H1 (cell line): Measurements from ENCODE around the gene SEMA5B. TPM values are rescaled to one million over a fixed set of nuclear protein-coding genes. Genes with fewer than 3 reads are reported as not detected.

Source experiments
- CTCF ChIA-PET: fragments of 300-600 bp; sonication (Branson Sonifier 250); formaldehyde crosslinking; loops from one replicate; lab custom pipeline; 2021; ENCODE audit not compliant: partially characterized antibody; lab: Charles Lee
- POLR2A ChIA-PET: fragments of 300-600 bp; sonication (Branson Sonifier 250); formaldehyde crosslinking; loops from one replicate; lab custom pipeline; 2021; ENCODE audit warnings: inconsistent platforms; ENCODE audit not compliant: partially characterized antibody; lab: Charles Lee
- DNase-seq, 2 experiments: peaks; one replicate each; pipeline versions ENCODE4 v3.0.0 to v3.0.0-alpha.2; 2010 to 2022; ENCODE audit warnings: low spot score in 2 of 2, low read depth in 1 of 2, mixed read lengths in 1 of 2
- FAIRE-seq: peaks from 2 replicates; lab custom pipeline; 2011; peaks lifted over from hg19 to GRCh38; lab: Jason Lieb, UNC
- H2AFZ ChIP-seq: 2 replicates; pipeline ENCODE4 v1.8.1; 2012; ENCODE audit warnings: low read length, inconsistent platforms
- H2AK5ac ChIP-seq: 2 replicates; pipeline ENCODE4 v1.6.1; 2013; ENCODE audit warnings: low read depth, low read length
- H2BK120ac ChIP-seq: replicated peaks from 2 replicates; pipeline ENCODE3; 2013; ENCODE audit warnings: low read depth, low read length, inconsistent platforms
- H2BK12ac ChIP-seq: 2 replicates; pipeline ENCODE4 v1.6.1; 2013; ENCODE audit warnings: low read depth, low read length
- H2BK15ac ChIP-seq: 2 replicates; pipeline ENCODE4 v1.6.1; 2013; ENCODE audit warnings: low read length
- H2BK20ac ChIP-seq: 2 replicates; pipeline ENCODE4 v1.6.1; 2013; ENCODE audit warnings: low read length
- H2BK5ac ChIP-seq: 2 replicates; pipeline ENCODE4 v1.6.1; 2013; ENCODE audit warnings: low read depth, low read length
- H3K14ac ChIP-seq: 2 replicates; pipeline ENCODE4 v1.6.1; 2013; ENCODE audit warnings: inconsistent platforms; ENCODE audit not compliant: insufficient read length
- H3K18ac ChIP-seq: 2 replicates; pipeline ENCODE4 v1.6.1; 2013; ENCODE audit warnings: low read length; ENCODE audit errors: extremely low read depth
- H3K23ac ChIP-seq: 2 replicates; pipeline ENCODE4 v1.6.1; 2013; ENCODE audit warnings: inconsistent platforms; ENCODE audit not compliant: insufficient read length
- H3K23me2 ChIP-seq: 2 replicates; pipeline ENCODE4 v1.6.1; 2013; ENCODE audit warnings: low read depth, low read length
- H3K27ac ChIP-seq: 2 replicates; pipeline ENCODE4 v1.6.1; 2011; ENCODE audit warnings: low read depth, low read length, inconsistent platforms
- H3K27me3 ChIP-seq, 4 experiments: replicated peaks in 1 of 4; 1 replicate in 1 of 4; 2 replicates in 3 of 4; pipeline versions ENCODE4 v1.6.1 to v1.8.1; 2011 to 2013; ENCODE audit warnings: low read length in 3 of 4, mild to moderate bottlenecking in 3 of 4, inconsistent platforms in 2 of 4, mixed read lengths in 2 of 4, moderate library complexity in 1 of 4; ENCODE audit not compliant: control insufficient read depth in 3 of 4, insufficient read depth in 3 of 4; ENCODE audit errors: extremely low read depth in 1 of 4
- H3K36me3 ChIP-seq, 4 experiments: 2 replicates each; pipeline versions ENCODE4 v1.6.1 to v1.8.1; 2011 to 2013; ENCODE audit warnings: mild to moderate bottlenecking in 4 of 4, low read length in 3 of 4, moderate library complexity in 2 of 4, control low read depth in 1 of 4, inconsistent platforms in 1 of 4; ENCODE audit not compliant: insufficient read depth in 4 of 4, control insufficient read depth in 2 of 4
- H3K4ac ChIP-seq: replicated peaks from 2 replicates; pipeline ENCODE3; 2013; ENCODE audit warnings: low read length, low read depth, mixed read lengths, inconsistent platforms; ENCODE audit not compliant: insufficient read length
- H3K4me1 ChIP-seq, 4 experiments: replicated peaks in 1 of 4; 1 replicate in 1 of 4; 2 replicates in 3 of 4; pipeline versions ENCODE4 v1.6.1 to v1.8.1; 2011 to 2013; ENCODE audit warnings: low read length in 3 of 4, inconsistent platforms in 2 of 4, mixed read lengths in 1 of 4; ENCODE audit not compliant: insufficient read depth in 4 of 4, control insufficient read depth in 3 of 4
- H3K4me2 ChIP-seq, 2 experiments: 2 replicates each; pipeline versions ENCODE4 v1.6.1 to v1.8.1; 2011 to 2013; ENCODE audit warnings: low read depth in 2 of 2, low read length in 2 of 2, control low read depth in 1 of 2, inconsistent platforms in 1 of 2, mild to moderate bottlenecking in 1 of 2; ENCODE audit not compliant: insufficient read depth in 1 of 2
- H3K4me3 ChIP-seq, 4 experiments: fragments of 200-600, 300-600 bp in 1 of 4; sonication (generic), shearing (Covaris generic), sonication (Bioruptor Twin) in 1 of 4; 2 replicates each; pipeline versions ENCODE4 v1.5.1 to v1.8.1; 2011 to 2016; ENCODE audit warnings: low read length in 4 of 4, low read depth in 3 of 4, control low read depth in 2 of 4, inconsistent platforms in 2 of 4, mild to moderate bottlenecking in 2 of 4, mixed read lengths in 1 of 4, moderate library complexity in 1 of 4; ENCODE audit not compliant: insufficient read depth in 2 of 4; ENCODE audit errors: extremely low read depth in 1 of 4
- H3K56ac ChIP-seq: replicated peaks from 2 replicates; pipeline ENCODE3; 2013; ENCODE audit warnings: low read depth, mild to moderate bottlenecking, mixed read lengths, low read length, inconsistent platforms; ENCODE audit not compliant: insufficient read length
- H3K79me1 ChIP-seq: 2 replicates; pipeline ENCODE4 v1.6.1; 2013; ENCODE audit warnings: low read depth, low read length, control low read depth
- H3K79me2 ChIP-seq, 2 experiments: 2 replicates each; pipeline versions ENCODE4 v1.6.1 to v1.8.1; 2012 to 2013; ENCODE audit warnings: low read length in 2 of 2, mild to moderate bottlenecking in 2 of 2, inconsistent platforms in 1 of 2; ENCODE audit not compliant: insufficient read depth in 2 of 2, control insufficient read depth in 1 of 2
- H3K9ac ChIP-seq, 4 experiments: replicated peaks in 1 of 4; 1 replicate in 1 of 4; 2 replicates in 3 of 4; pipeline versions ENCODE4 v1.6.1 to v1.8.1; 2011 to 2013; ENCODE audit warnings: low read depth in 3 of 4, low read length in 3 of 4, control low read depth in 2 of 4, mild to moderate bottlenecking in 2 of 4, moderate library complexity in 2 of 4, inconsistent platforms in 1 of 4; ENCODE audit errors: extremely low read depth in 1 of 4
- H3K9me3 ChIP-seq, 2 experiments: 2 replicates each; pipeline versions ENCODE4 v1.6.1 to v1.8.1; 2012 to 2013; ENCODE audit warnings: mild to moderate bottlenecking in 2 of 2, moderate library complexity in 2 of 2, control low read depth in 1 of 2, inconsistent platforms in 1 of 2, low read depth in 1 of 2, low read length in 1 of 2, mixed read lengths in 1 of 2; ENCODE audit not compliant: insufficient read depth in 2 of 2
- H4K20me1 ChIP-seq, 2 experiments: replicated peaks in 1 of 2; 2 replicates each; pipeline versions ENCODE3 to v1.8.1; 2011 to 2013; ENCODE audit warnings: inconsistent platforms in 2 of 2, low read length in 2 of 2, mild to moderate bottlenecking in 1 of 2; ENCODE audit not compliant: insufficient read depth in 2 of 2, control insufficient read depth in 1 of 2
- H4K5ac ChIP-seq: 2 replicates; pipeline ENCODE4 v1.6.1; 2013; ENCODE audit warnings: low read length, low read depth, mixed read lengths, inconsistent platforms; ENCODE audit not compliant: insufficient read length
- H4K8ac ChIP-seq: 2 replicates; pipeline ENCODE4 v1.8.0; 2013; ENCODE audit warnings: mild to moderate bottlenecking, moderate library complexity, low read length, inconsistent platforms; ENCODE audit not compliant: insufficient read depth; ENCODE audit errors: extremely low read depth
- H4K91ac ChIP-seq: replicated peaks from 2 replicates; pipeline ENCODE3; 2013; ENCODE audit warnings: low read length, mixed read lengths, inconsistent platforms; ENCODE audit not compliant: insufficient read length
- CHD2 ChIP-seq: IDR thresholded peaks from 2 replicates; pipeline ENCODE4 v1.6.1; 2012; ENCODE audit warnings: low read length, improper control_type of control experiment
- CREB1 ChIP-seq: IDR thresholded peaks from 2 replicates; pipeline ENCODE4 v1.6.1; 2012; ENCODE audit warnings: inconsistent platforms
- E2F6 ChIP-seq: IDR thresholded peaks from 2 replicates; pipeline ENCODE4 v1.6.1; 2012; ENCODE audit warnings: inconsistent platforms
- GABPA ChIP-seq: IDR thresholded peaks from 2 replicates; pipeline ENCODE4 v1.6.1; 2011; ENCODE audit warnings: mild to moderate bottlenecking, low read length, moderate library complexity, borderline replicate concordance; ENCODE audit not compliant: insufficient read depth
- NANOG ChIP-seq: IDR thresholded peaks from 2 replicates; pipeline ENCODE4 v1.6.1; 2011; ENCODE audit warnings: low read length, low read depth, mild to moderate bottlenecking, inconsistent platforms; ENCODE audit not compliant: insufficient read depth, poor library complexity, severe bottlenecking
- POLR2A ChIP-seq, 2 experiments: IDR thresholded peaks; 1 replicate in 1 of 2; 2 replicates in 1 of 2; pipeline ENCODE4 v1.6.1; 2011; ENCODE audit warnings: low read depth in 2 of 2, low read length in 2 of 2, mild to moderate bottlenecking in 2 of 2; ENCODE audit errors: control extremely low read depth in 1 of 2
- RBBP5 ChIP-seq: IDR thresholded peaks from 2 replicates; pipeline ENCODE4 v1.7.1; 2012; ENCODE audit warnings: low read depth, mild to moderate bottlenecking, inconsistent platforms, low read length, moderate library complexity, borderline replicate concordance
- SP1 ChIP-seq: IDR thresholded peaks from 2 replicates; pipeline ENCODE4 v1.6.1; 2011; ENCODE audit warnings: low read depth, low read length
- SP4 ChIP-seq: IDR thresholded peaks from 2 replicates; pipeline ENCODE4 v1.6.1; 2012; ENCODE audit warnings: low read length, inconsistent platforms
- TEAD4 ChIP-seq: IDR thresholded peaks from 2 replicates; pipeline ENCODE4 v1.6.1; 2012; ENCODE audit warnings: low read depth, low read length, inconsistent platforms, mixed read lengths
- USF2 ChIP-seq: IDR thresholded peaks from 2 replicates; pipeline ENCODE4 v1.6.1; 2011; ENCODE audit warnings: low read length, improper control_type of control experiment
- WGBS, 2 experiments: shearing (Covaris generic) in 1 of 2; methylation state at CpG; one replicate each; pipeline versions ENCODE4 v1.1.6 to v1.1.7; 2013 to 2015; ENCODE audit warnings: low lambda C conversion rate in 2 of 2, mixed read lengths in 2 of 2, inconsistent platforms in 1 of 2, low coverage in 1 of 2, missing lambda C conversion rate in 1 of 2; ENCODE audit not compliant: insufficient replicate concordance in 2 of 2, insufficient coverage in 1 of 2, insufficient read length in 1 of 2; ENCODE audit errors: extremely low coverage in 1 of 2, missing lambda C conversion rate in 1 of 2; 5-methylcytosine and 5-hydroxymethylcytosine counted together
- polyA plus RNA-seq, 7 experiments: library from polyadenylated mRNA; depleted of rRNA in 3 of 7; stranded (reverse) in 5 of 7; unstranded in 2 of 7; fragments of >200 nt in 5 of 7; fragments of 200-250 nt in 2 of 7; gene quantifications; 1 replicate in 5 of 7; 2 replicates in 1 of 7; 4 replicates in 1 of 7; pipeline versions ENCODE4 v1.2.1 to v1.2.3, GENCODE V29; 2011 to 2013; ENCODE audit warnings: missing spikeins in 2 of 7, mixed read lengths in 2 of 7
- total RNA-seq: library from RNA; stranded (reverse); fragmentation: NEBNext Ultra II Directional; extraction: Animal tissue kit (Norgen Biotek cat#: 25700); gene quantifications from 2 replicates; pipeline ENCODE4 v1.2.1, GENCODE V29; 2021

Gene SEMA5B
- total and polyA plus RNA-seq, 2 of the 8 experiments (the other 6 are each of a cell fraction or from before 2014, with no cell fraction given), result 13.1 to 22.4 TPM

GRCh38 chr3:123050666-123051065 lies 23.1 kb upstream of the SEMA5B start:
- FAIRE-seq (no peak), DNase-seq (no peak)
- no peaks in the 10 kb centered on the region; a peak in 1 of 8 replicates for H3K36me3 ChIP-seq
- no peak overlapping the region for H3K4ac ChIP-seq
- H4K5ac ChIP-seq, result no peak overlapping the region
- no peak overlapping the region for H2BK12ac ChIP-seq
- H3K4me2 ChIP-seq, result no peak overlapping the region
- H3K9ac ChIP-seq, result no peak overlapping the region
- H4K8ac ChIP-seq, result no peak overlapping the region
- H2BK5ac ChIP-seq, result no peak overlapping the region
- POLR2A ChIA-PET, result no interaction called here
- H3K14ac ChIP-seq, result no peak overlapping the region
- no peaks in the 10 kb centered on the region for H3K79me2 ChIP-seq
- 91% methylated on average over 2 of the region's 2 CpGs; no CpG with 5 or more reads in 1 of the 2 experiments for WGBS, 2 experiments
- H4K20me1 ChIP-seq, result no peaks in the 10 kb centered on the region
- no peak overlapping the region for H3K18ac ChIP-seq
- CTCF ChIA-PET, result interaction anchor here (0.8 to 1.6 kb wide), 4 partner anchors 18 to 372 kb away, joined by 3 to 4 read pairs (median 3); no protein-coding TSS in a partner anchor
- H3K27me3 ChIP-seq, result no peaks in the 10 kb centered on the region
- no peak overlapping the region for H3K56ac ChIP-seq
- no peak overlapping the region for H3K4me3 ChIP-seq
- peak overlapping the region; percentile 89; the same call in 1 of the 2 replicates for H2AFZ ChIP-seq
- no peaks in the 10 kb centered on the region for H3K23me2 ChIP-seq
- no peak overlapping the region for H2BK120ac ChIP-seq
- no peak overlapping the region for H4K91ac ChIP-seq
- no peak overlapping the region for H3K27ac ChIP-seq
- no peak overlapping the region for H3K23ac ChIP-seq
- H2BK15ac ChIP-seq, result 0 out of 2 replicates have a peak overlapping the region, but pooled peaks have one; percentile 16
- no peak overlapping the region for H2AK5ac ChIP-seq
- no peaks in the 10 kb centered on the region for H3K79me1 ChIP-seq
- no peaks in the 10 kb centered on the region for H3K9me3 ChIP-seq
- H3K4me1 ChIP-seq, result no peaks in the 10 kb centered on the region; a peak in 3 of 7 replicates
- no peak overlapping the region for H2BK20ac ChIP-seq
- TF ChIP-seq CREB1 (no peak), GABPA (no peak), CHD2 (no peak), E2F6 (no peak), USF2 (no peak), TEAD4 (no peak), SP1 (no peak), POLR2A (IDR thresholded peaks at IDR 0.05; ENCODE audit: control extremely low read depth in 1 of 2, low read depth in 2 of 2, low read length in 2 of 2) (no peak), NANOG (no peak), RBBP5 (no peak), SP4 (no peak)
